Right atrium auricular region (tissue), 2 donors: ENCODE data around the gene HOXA6. TPM values are rescaled to one million over a fixed set of nuclear protein-coding genes. Genes with fewer than 3 reads are reported as not detected.

Experiments
- DNase-seq: peaks from one replicate; pipeline ENCODE4 v3.0.0-alpha.2; 2019; ENCODE audit warnings: low spot score
- H3K27ac ChIP-seq, 2 donors: fragments of 200-600 bp; sonication (generic); 1 replicate in 1 of 2; 2 replicates in 1 of 2; pipeline ENCODE4 v1.5.1; 2016 to 2019
- H3K27me3 ChIP-seq, 2 donors: fragments of 200-600 bp; sonication (generic); one replicate each; pipeline versions ENCODE4 v1.5.1 to v1.6.0; 2017 to 2019
- H3K36me3 ChIP-seq: fragments of 200-600 bp; sonication (generic); one replicate; pipeline ENCODE4 v1.5.1; 2016
- H3K4me1 ChIP-seq, 2 donors: fragments of 200-600 bp; sonication (generic); one replicate each; pipeline versions ENCODE4 v1.5.1 to v1.6.0; 2017 to 2019
- H3K4me3 ChIP-seq, 2 donors: fragments of 200-600 bp; sonication (generic); 1 replicate in 1 of 2; 2 replicates in 1 of 2; pipeline ENCODE4 v1.5.1; 2017 to 2019; ENCODE audit warnings: mild to moderate bottlenecking in 1 of 2, moderate library complexity in 1 of 2
- H3K9me3 ChIP-seq, 2 donors: fragments of 200-600 bp; sonication (generic); one replicate each; pipeline ENCODE4 v1.5.1; 2019
- CTCF ChIP-seq, 2 donors: fragments of 200-600 bp; sonication (generic); IDR thresholded peaks; one replicate each; pipeline ENCODE4 v1.5.1; 2019; ENCODE audit warnings: antibody characterized with exemption in 2 of 2
- total RNA-seq, 2 donors: library from RNA; depleted of rRNA; stranded (reverse); fragments of >200 nt; gene quantifications; one replicate each; pipeline ENCODE4 v1.1.0, GENCODE V29; 2016

Gene HOXA6
- total RNA-seq, 2 donors from 2014 or later: not detected

GRCh38 chr7:27128034-27128433 is 19.5 kb downstream of the HOXA6 start:
- H3K27me3 ChIP-seq: peaks cover 13 to 23% of the 10 kb centered on the region in 2 donors
- no peak overlapping the region for H3K27ac ChIP-seq
- no peaks in the 10 kb centered on the region for H3K9me3 ChIP-seq
- no peak for TF ChIP-seq CTCF (IDR thresholded peaks at IDR 0.05)
- H3K36me3 ChIP-seq: no peaks in the 10 kb centered on the region
- peaks cover 0 to 10% of the 10 kb centered on the region in 2 donors for H3K4me1 ChIP-seq
- no peak for DNase-seq
- H3K4me3 ChIP-seq: no peak overlapping the region

- DNase-seq: no peak
- H3K4me1 ChIP-seq: peaks cover 0 to 10% of the 10 kb centered on the region in 2 donors
- no peaks in the 10 kb centered on the region for H3K9me3 ChIP-seq
- no peaks in the 10 kb centered on the region for H3K36me3 ChIP-seq
- no peak for TF ChIP-seq CTCF (IDR thresholded peaks at IDR 0.05)
- no peak overlapping the region for H3K4me3 ChIP-seq
- no peak overlapping the region for H3K27ac ChIP-seq
- peaks cover 14 to 32% of the 10 kb centered on the region in 2 donors for H3K27me3 ChIP-seq
Observed at GRCh38 chr7:27126596-27127327, 20.8 kb downstream of the HOXA6 start.

GRCh38 chr7:27125986-27126394 is 21.6 kb downstream of the HOXA6 start:
- peaks cover 0 to 6% of the 10 kb centered on the region in 2 donors for H3K4me1 ChIP-seq
- no peaks in the 10 kb centered on the region for H3K36me3 ChIP-seq
- no peak for DNase-seq
- no peak overlapping the region for H3K4me3 ChIP-seq
- peaks cover 10 to 32% of the 10 kb centered on the region in 2 donors for H3K27me3 ChIP-seq
- TF ChIP-seq CTCF (IDR thresholded peaks at IDR 0.05): no peak
- H3K9me3 ChIP-seq: no peaks in the 10 kb centered on the region
- H3K27ac ChIP-seq: no peak overlapping the region

- Histone ChIP-seq H3K9me3 (no peaks in the 10 kb centered on the region), H3K4me3 (no peak overlapping the region), H3K27me3 (peaks cover 8 to 32% of the 10 kb centered on the region in 2 donors), H3K27ac (no peak overlapping the region), H3K36me3 (no peaks in the 10 kb centered on the region), H3K4me1 (peaks cover 0 to 3% of the 10 kb centered on the region in 2 donors)
- no peak for TF ChIP-seq CTCF (IDR thresholded peaks at IDR 0.05)
- DNase-seq: no peak
Observed at GRCh38 chr7:27124902-27125689, 22.5 kb downstream of the HOXA6 start.

GRCh38 chr7:27124096-27124901 is 23.3 kb downstream of the HOXA6 start:
- H3K4me1 ChIP-seq: no peaks in the 10 kb centered on the region
- no peaks in the 10 kb centered on the region for H3K36me3 ChIP-seq
- no peak overlapping the region for H3K4me3 ChIP-seq
- peaks cover 4 to 25% of the 10 kb centered on the region in 2 donors for H3K27me3 ChIP-seq
- no peaks in the 10 kb centered on the region for H3K9me3 ChIP-seq
- no peak overlapping the region for H3K27ac ChIP-seq
- no peak for DNase-seq
- TF ChIP-seq CTCF (IDR thresholded peaks at IDR 0.05): no peak
